A673 (cell line): ENCODE data around the gene SBK1. TPM values are rescaled to one million over a fixed set of nuclear protein-coding genes. Genes with fewer than 3 reads are reported as not detected.

Experiments
- BruUV-seq: library from RNA; stranded (reverse); fragments of 400-500 nt; replicated peaks from 2 replicates; lab custom pipeline; 2021; lab: Mats Ljungman, UMichigan
- CTCF ChIA-PET: fragments of 300-600 bp; sonication (Branson Sonifier 250); formaldehyde crosslinking; loops from one replicate; lab custom pipeline; 2022; ENCODE audit warnings: antibody characterized with exemption; lab: Charles Lee
- POLR2A ChIA-PET: fragments of 300-600 bp; sonication (Branson Sonifier 250); formaldehyde crosslinking; loops from one replicate; lab custom pipeline; 2022; ENCODE audit warnings: antibody characterized with exemption; ENCODE audit not compliant: low non-redundant PET; lab: Charles Lee
- DNase-seq: peaks from one replicate; pipeline ENCODE4 v3.0.0-alpha.2; 2015; ENCODE audit warnings: low spot score
- H3K27ac ChIP-seq: fragments of 200-600 bp; sonication (generic); 2 replicates; pipeline ENCODE4 v1.5.1; 2016; ENCODE audit warnings: mixed run types, low read depth, mild to moderate bottlenecking, mixed read lengths, antibody characterized with exemption, low read length; ENCODE audit not compliant: poor library complexity, severe bottlenecking
- H3K27me3 ChIP-seq: fragments of 200-600 bp; sonication (generic); replicated peaks from 2 replicates; pipeline ENCODE4 v1.6.1; 2017; ENCODE audit warnings: mixed run types, low read depth, mild to moderate bottlenecking, mixed read lengths, antibody characterized with exemption, low read length; ENCODE audit not compliant: insufficient read depth, poor library complexity
- H3K36me3 ChIP-seq: fragments of 200-600 bp; sonication (generic); 2 replicates; pipeline ENCODE4 v1.6.1; 2016; ENCODE audit warnings: mixed run types, mild to moderate bottlenecking, mixed read lengths, antibody characterized with exemption, low read length; ENCODE audit not compliant: insufficient read depth, poor library complexity, severe bottlenecking
- H3K4me1 ChIP-seq: fragments of 200-600 bp; sonication (generic); 2 replicates; pipeline ENCODE4 v1.6.1; 2017; ENCODE audit warnings: mixed run types, mild to moderate bottlenecking, mixed read lengths, antibody characterized with exemption, low read length; ENCODE audit not compliant: insufficient read depth, poor library complexity, severe bottlenecking
- H3K4me3 ChIP-seq: fragments of 200-600 bp; sonication (generic); 2 replicates; pipeline ENCODE4 v1.5.1; 2016; ENCODE audit warnings: low read depth, mixed run types, mild to moderate bottlenecking, mixed read lengths, low read length; ENCODE audit not compliant: poor library complexity, severe bottlenecking
- H3K9me3 ChIP-seq: fragments of 200-600 bp; sonication (generic); 2 replicates; pipeline ENCODE4 v1.6.1; 2016; ENCODE audit warnings: mixed run types, low read depth, mild to moderate bottlenecking, mixed read lengths, antibody characterized with exemption, low read length; ENCODE audit not compliant: poor library complexity, severe bottlenecking
- EZH2 ChIP-seq: fragments of 200-600 bp; sonication (generic); IDR thresholded peaks from 2 replicates; pipeline ENCODE4 v1.6.1; 2017; ENCODE audit warnings: borderline replicate concordance, low read depth, mild to moderate bottlenecking, mixed read lengths, antibody characterized with exemption, low read length; ENCODE audit not compliant: poor library complexity, severe bottlenecking
- intact Hi-C: fragments of 100-400 bp; cut with micrococcal nuclease; formaldehyde crosslinking; loops from one replicate; pipeline ENCODE4 v1.10.0; 2022; ENCODE audit not compliant: unreplicated experiment
- total RNA-seq: library from RNA; stranded (reverse); gene quantifications from 2 replicates; pipeline ENCODE4 v1.2.3, GENCODE V29; 2021
- TF ChIP-seq, protein P1 (sequence below): fragments of 300-800, 200-600 bp; sonication (generic); conservative IDR thresholded peaks from 2 replicates; pipeline ENCODE4 v1.5.1; 2017; ENCODE audit warnings: low read depth, mild to moderate bottlenecking, antibody characterized with exemption, low read length, moderate library complexity, mixed read lengths

Gene SBK1
- total RNA-seq, 1 experiment from 2014 or later = 22.2 TPM

DNA sequence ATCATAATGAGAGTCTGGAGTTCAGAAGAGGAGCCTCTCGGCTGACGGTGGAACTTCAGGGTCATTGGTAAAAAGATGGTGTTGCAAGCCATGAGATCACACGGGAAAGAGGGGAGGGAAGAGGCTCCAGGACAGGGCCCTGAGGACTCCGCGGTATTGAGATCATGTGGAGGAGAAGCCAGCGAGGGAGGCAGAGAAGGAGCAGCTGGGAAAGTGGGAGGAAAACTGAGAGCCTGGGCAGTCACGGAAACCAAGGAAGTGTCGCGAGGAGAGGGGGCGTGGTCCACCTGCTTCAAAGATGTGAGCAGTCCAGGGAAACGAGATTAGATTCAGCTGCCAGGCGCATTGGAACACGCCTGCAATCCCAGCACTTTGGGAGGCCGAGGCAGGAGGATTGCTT lies 27.7 kb upstream of the SBK1 start:
- no peaks in the 10 kb centered on the region for H3K36me3 ChIP-seq
- CTCF ChIA-PET = no interaction called here

DNA sequence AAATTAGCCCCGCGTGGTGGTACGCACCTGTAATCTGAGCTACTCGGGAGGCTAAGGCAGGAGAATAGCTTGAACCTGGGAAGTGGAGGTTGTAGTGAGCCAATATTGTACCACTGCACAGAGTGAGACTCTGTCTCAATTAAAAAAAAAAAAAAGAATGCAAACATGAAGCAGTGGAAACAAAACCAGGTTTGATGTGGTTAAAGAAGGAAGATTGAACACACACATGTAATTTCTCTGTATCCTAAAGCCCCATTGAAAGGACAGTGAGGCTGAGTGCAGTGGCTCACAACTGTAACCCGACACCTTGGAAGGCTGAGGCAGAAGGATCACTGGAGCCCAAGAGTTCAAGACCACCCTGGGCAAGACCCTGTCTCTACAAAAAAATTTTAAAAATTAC lies 26.5 kb upstream of the SBK1 start:
- no TSS peak for BruUV-seq
- ChIA-PET POLR2A (no interaction called here), CTCF (no interaction called here)
- H3K27me3 ChIP-seq = no peaks in the 10 kb centered on the region
- intact Hi-C loops = no loop called here
- no peak overlapping the region for H3K4me3 ChIP-seq
- no peak for DNase-seq
- TF ChIP-seq, protein P1, sequence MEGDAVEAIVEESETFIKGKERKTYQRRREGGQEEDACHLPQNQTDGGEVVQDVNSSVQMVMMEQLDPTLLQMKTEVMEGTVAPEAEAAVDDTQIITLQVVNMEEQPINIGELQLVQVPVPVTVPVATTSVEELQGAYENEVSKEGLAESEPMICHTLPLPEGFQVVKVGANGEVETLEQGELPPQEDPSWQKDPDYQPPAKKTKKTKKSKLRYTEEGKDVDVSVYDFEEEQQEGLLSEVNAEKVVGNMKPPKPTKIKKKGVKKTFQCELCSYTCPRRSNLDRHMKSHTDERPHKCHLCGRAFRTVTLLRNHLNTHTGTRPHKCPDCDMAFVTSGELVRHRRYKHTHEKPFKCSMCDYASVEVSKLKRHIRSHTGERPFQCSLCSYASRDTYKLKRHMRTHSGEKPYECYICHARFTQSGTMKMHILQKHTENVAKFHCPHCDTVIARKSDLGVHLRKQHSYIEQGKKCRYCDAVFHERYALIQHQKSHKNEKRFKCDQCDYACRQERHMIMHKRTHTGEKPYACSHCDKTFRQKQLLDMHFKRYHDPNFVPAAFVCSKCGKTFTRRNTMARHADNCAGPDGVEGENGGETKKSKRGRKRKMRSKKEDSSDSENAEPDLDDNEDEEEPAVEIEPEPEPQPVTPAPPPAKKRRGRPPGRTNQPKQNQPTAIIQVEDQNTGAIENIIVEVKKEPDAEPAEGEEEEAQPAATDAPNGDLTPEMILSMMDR = no peak
- TF ChIP-seq EZH2 = no peak
- no peaks in the 10 kb centered on the region for H3K4me1 ChIP-seq
- no peaks in the 10 kb centered on the region for H3K9me3 ChIP-seq
- H3K27ac ChIP-seq = no peak overlapping the region
- H3K36me3 ChIP-seq = no peaks in the 10 kb centered on the region

More for the DNA sequence above, 27.7 kb upstream of the SBK1 start:
- Histone ChIP-seq H3K4me1 (no peaks in the 10 kb centered on the region), H3K27ac (no peak overlapping the region), H3K27me3 (no peaks in the 10 kb centered on the region), H3K9me3 (no peaks in the 10 kb centered on the region), H3K4me3 (no peak overlapping the region)
- intact Hi-C loops = no loop called here
- BruUV-seq = no TSS peak
- TF ChIP-seq, protein P1 = no peak
- TF ChIP-seq EZH2 = no peak
- POLR2A ChIA-PET = no interaction called here
- DNase-seq = peak; percentile 58

DNA sequence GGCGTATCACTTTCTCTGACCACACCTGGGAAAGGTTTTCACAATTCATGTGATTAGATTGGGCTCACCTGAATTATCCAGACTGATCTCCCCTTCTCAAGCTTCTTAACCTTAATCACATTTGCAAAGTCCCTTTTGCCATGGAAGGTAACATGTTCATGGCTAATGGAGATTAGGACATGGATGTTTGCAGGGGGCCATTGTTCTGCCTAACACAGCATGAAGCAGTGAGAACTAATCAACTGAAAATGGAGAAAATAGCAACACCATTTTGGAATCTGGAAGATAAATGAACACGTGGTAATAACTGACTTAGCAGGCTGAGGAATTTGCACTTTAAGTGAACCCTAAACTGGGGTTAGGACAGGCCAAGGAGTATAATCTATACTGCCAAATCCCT lies 25.0 kb upstream of the SBK1 start:
- no peak for DNase-seq
- no peak for TF ChIP-seq EZH2
- TF ChIP-seq, protein P1 = no peak
- Histone ChIP-seq H3K27me3 (no peaks in the 10 kb centered on the region), H3K4me3 (no peak overlapping the region), H3K27ac (no peak overlapping the region), H3K36me3 (no peaks in the 10 kb centered on the region), H3K9me3 (no peaks in the 10 kb centered on the region), H3K4me1 (no peaks in the 10 kb centered on the region)
- POLR2A ChIA-PET = no interaction called here
- BruUV-seq = no TSS peak
- CTCF ChIA-PET = no interaction called here
- intact Hi-C loops = no loop called here
